Breast epithelium (tissue), 4 donors: ENCODE measurements around the gene CSNK2A1. TPM values are rescaled to one million over a fixed set of nuclear protein-coding genes. Genes with fewer than 3 reads are reported as not detected.
"Not testable (repeated sequence)": the region's sequence is repeated elsewhere in the genome, so short reads cannot be mapped to it uniquely, and the experiment has no call there.

ENCODE experiments used
- DNase-seq, 2 donors: peaks; one replicate each; pipeline ENCODE4 v3.0.0-alpha.2; 2019; ENCODE audit warnings: low spot score in 2 of 2
- H3K27ac ChIP-seq, 2 donors: fragments of 200-600 bp; sonication (generic) in 1 of 2; one replicate each; pipeline ENCODE4 v1.5.1; 2016 to 2019; ENCODE audit warnings: mild to moderate bottlenecking in 1 of 2
- H3K27me3 ChIP-seq, 2 donors: fragments of 200-600 bp; sonication (generic) in 1 of 2; one replicate each; pipeline versions ENCODE4 v1.5.1 to v1.6.0; 2017 to 2019; ENCODE audit warnings: control low read depth in 1 of 2, mild to moderate bottlenecking in 1 of 2
- H3K36me3 ChIP-seq: fragments of 200-600 bp; one replicate; pipeline ENCODE4 v1.5.1; 2019
- H3K4me1 ChIP-seq, 2 donors: fragments of 200-600 bp; sonication (generic); one replicate each; pipeline ENCODE4 v1.5.1; 2016 to 2019; ENCODE audit warnings: control low read depth in 1 of 2
- H3K4me3 ChIP-seq, 3 donors: fragments of 200-600 bp; sonication (generic); 1 replicate in 2 of 3; 2 replicates in 1 of 3; pipeline ENCODE4 v1.5.1; 2016 to 2019; ENCODE audit warnings: mild to moderate bottlenecking in 3 of 3, moderate library complexity in 2 of 3
- H3K9me3 ChIP-seq, 2 donors: fragments of 200-600 bp; sonication (generic) in 1 of 2; one replicate each; pipeline ENCODE4 v1.5.1; 2016 to 2019; ENCODE audit warnings: control low read depth in 1 of 2
- POLR2A ChIP-seq: fragments of 450-650 bp; IDR thresholded peaks from one replicate; pipeline ENCODE4 v1.6.1; 2016; ENCODE audit warnings: antibody characterized with exemption, mild to moderate bottlenecking, moderate library complexity
- POLR2AphosphoS5 ChIP-seq, 3 donors: sonication (generic); formaldehyde crosslinking; IDR thresholded peaks; one replicate each; pipeline ENCODE4 v1.6.1; 2017; ENCODE audit warnings: antibody characterized with exemption in 3 of 3
- intact Hi-C: fragments of 100-400 bp; cut with DNase I; formaldehyde crosslinking; loops from one replicate; pipeline ENCODE4 v1.15.1; 2023; ENCODE audit warnings: low total_unique reads
- total RNA-seq, 3 donors: library from RNA; depleted of rRNA; stranded (reverse); fragments of >200 nt; gene quantifications; one replicate each; pipeline ENCODE4 v1.1.0, GENCODE V29; 2016
- TF ChIP-seq, protein P1 (sequence below), 3 donors: fragments of 450-650 bp; IDR thresholded peaks; one replicate each; pipeline ENCODE4 v1.5.1; 2016 to 2017; ENCODE audit warnings: antibody characterized with exemption in 3 of 3, mild to moderate bottlenecking in 3 of 3, moderate library complexity in 3 of 3

Gene CSNK2A1
- total RNA-seq, 3 donors from 2014 or later: 55.0 to 90.9 (median 77.7) TPM

DNA sequence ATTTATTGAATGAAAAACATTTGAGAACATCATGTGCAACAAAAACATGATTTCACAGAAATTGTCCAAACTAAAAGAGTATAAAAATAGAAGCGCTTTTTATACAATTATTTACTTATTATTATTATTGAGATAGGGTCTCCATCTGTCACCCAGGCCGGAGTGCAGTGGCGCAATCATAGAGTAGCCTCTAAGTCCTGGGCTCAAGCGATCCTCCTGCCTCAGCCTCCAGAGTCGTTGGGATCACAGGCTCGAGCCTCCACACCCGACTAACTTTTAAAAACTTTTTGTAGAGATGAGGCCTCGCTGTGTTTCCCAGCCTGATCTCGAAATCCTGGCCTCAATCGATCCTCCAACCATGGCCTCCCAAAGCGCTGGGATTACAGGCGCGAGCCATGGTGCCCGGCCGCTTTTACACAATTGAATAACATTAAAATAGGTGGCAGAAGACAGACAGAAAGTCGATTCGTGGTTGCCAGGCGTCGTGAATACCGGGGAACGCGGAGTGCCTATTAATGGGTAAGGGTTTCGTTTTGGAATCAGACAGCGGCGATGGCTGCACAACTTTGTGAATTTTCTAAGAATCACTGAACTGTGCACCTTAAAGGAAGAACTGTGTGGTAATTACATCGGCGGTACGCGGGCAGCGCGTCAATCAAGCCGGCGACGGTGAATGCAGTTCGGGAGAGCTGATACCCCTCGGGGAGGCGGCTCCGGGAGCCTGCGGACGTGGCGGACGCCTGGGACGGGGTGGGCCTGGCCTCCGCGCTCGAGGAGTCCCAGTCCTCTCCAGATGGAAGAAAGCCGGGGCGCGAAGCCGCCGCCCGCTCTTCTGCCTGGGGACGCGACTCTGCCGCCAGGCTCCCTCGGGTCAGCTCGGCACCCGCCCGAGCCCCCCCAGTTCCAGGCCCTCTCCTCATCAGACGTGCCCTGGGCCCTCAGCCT, 82.1 kb downstream of the CSNK2A1 start:
- intact Hi-C loops: no loop called here
- Histone ChIP-seq H3K4me1 (no peaks in the 10 kb centered on the region), H3K36me3 (no peaks in the 10 kb centered on the region), H3K4me3 (peak overlapping the region; percentile 73 to 96 (median 91)), H3K9me3 (no peaks in the 10 kb centered on the region), H3K27ac (peak overlapping the region; percentile 90 to 94), H3K27me3 (no peaks in the 10 kb centered on the region)
- TF ChIP-seq POLR2A: no peak
- no peak for TF ChIP-seq POLR2AphosphoS5 (IDR thresholded peaks at IDR 0.05)
- TF ChIP-seq, protein P1, sequence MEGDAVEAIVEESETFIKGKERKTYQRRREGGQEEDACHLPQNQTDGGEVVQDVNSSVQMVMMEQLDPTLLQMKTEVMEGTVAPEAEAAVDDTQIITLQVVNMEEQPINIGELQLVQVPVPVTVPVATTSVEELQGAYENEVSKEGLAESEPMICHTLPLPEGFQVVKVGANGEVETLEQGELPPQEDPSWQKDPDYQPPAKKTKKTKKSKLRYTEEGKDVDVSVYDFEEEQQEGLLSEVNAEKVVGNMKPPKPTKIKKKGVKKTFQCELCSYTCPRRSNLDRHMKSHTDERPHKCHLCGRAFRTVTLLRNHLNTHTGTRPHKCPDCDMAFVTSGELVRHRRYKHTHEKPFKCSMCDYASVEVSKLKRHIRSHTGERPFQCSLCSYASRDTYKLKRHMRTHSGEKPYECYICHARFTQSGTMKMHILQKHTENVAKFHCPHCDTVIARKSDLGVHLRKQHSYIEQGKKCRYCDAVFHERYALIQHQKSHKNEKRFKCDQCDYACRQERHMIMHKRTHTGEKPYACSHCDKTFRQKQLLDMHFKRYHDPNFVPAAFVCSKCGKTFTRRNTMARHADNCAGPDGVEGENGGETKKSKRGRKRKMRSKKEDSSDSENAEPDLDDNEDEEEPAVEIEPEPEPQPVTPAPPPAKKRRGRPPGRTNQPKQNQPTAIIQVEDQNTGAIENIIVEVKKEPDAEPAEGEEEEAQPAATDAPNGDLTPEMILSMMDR (IDR thresholded peaks at IDR 0.05): no peak
- DNase-seq: no peak

DNA sequence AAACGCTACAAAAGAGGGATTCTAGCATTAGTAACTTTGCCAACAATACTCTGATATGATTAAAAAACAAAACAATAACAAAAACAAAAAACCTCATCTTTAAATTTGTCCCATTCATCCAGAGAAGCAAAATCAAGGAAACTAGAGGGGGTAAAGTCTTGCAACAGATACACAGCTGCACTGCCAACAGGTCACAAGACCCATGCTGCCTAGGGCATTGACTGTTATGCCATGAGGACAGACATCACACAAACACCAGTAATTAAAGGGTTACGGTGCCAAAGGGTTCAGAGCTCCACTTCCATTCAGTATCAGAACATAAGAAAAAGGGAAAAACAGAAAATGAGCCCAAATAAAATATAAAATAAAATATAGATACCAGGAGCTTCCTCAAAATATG, 82.9 kb downstream of the CSNK2A1 start:
- Histone ChIP-seq H3K36me3 (no peaks in the 10 kb centered on the region), H3K27ac (peak overlapping the region in 1 of 2 donors; percentile 13), H3K4me3 (peak overlapping the region; percentile 14 to 91 (median 73)), H3K27me3 (no peaks in the 10 kb centered on the region), H3K4me1 (no peaks in the 10 kb centered on the region), H3K9me3 (no peaks in the 10 kb centered on the region)
- TF ChIP-seq POLR2AphosphoS5 (IDR thresholded peaks at IDR 0.05): peak in 1 of 3 donors; percentile 19
- TF ChIP-seq POLR2A: no peak
- TF ChIP-seq, protein P1 (IDR thresholded peaks at IDR 0.05): no peak
- peak in 1 of 2 donors; percentile 37 for DNase-seq
- intact Hi-C loops: no loop called here

DNA sequence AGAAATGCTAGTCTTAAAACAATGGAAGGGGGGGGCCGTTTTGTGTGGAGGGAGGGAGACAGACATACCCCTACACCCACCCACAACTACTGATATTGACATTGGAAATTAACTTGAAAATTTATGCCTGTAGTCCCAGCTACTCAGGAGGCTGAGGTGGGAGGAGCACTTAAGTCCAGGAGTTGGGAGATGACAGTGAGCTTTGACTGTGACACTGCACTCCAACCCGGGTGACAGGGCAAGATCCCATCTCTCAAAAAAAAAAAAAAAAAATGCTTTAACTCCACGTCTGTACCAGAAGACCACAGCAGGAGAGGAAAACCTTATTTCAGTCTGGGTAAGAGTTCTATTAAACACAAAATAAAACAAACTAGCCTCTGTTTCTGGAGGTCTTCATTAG, 83.4 kb downstream of the CSNK2A1 start:
- intact Hi-C loops: no loop called here
- no peaks in the 10 kb centered on the region for H3K4me1 ChIP-seq
- H3K36me3 ChIP-seq: no peaks in the 10 kb centered on the region
- H3K4me3 ChIP-seq: no peak overlapping the region
- no peak for DNase-seq
- H3K9me3 ChIP-seq: no peaks in the 10 kb centered on the region
- no peak overlapping the region for H3K27ac ChIP-seq
- no peaks in the 10 kb centered on the region for H3K27me3 ChIP-seq
- TF ChIP-seq, protein P1 (IDR thresholded peaks at IDR 0.05): no peak
- TF ChIP-seq POLR2AphosphoS5 (IDR thresholded peaks at IDR 0.05) (no peak), POLR2A (no peak)

DNA sequence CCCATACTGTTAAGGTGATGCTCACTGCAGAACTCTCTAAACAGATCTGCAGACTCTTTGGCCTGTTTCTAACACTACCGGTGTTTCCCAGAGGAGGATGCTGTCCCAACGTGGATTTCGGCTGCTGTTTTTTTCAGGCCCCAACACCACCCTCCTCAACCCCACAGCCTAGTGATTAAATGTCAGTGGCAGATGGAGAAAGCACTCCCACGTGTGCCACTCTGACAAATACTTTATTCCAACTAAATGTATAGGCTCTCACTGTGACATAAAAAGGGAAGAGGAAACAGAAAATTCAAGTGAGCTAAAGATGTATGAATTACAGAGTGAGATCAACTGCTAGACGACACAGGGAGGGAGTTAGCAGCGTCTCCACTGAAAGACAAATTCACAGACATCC, 84.8 kb downstream of the CSNK2A1 start:
- intact Hi-C loops: no loop called here
- Histone ChIP-seq H3K9me3 (no peaks in the 10 kb centered on the region), H3K36me3 (no peaks in the 10 kb centered on the region), H3K27ac (no peak overlapping the region), H3K4me3 (no peak overlapping the region), H3K4me1 (no peaks in the 10 kb centered on the region), H3K27me3 (no peaks in the 10 kb centered on the region)
- TF ChIP-seq, protein P1 (IDR thresholded peaks at IDR 0.05): no peak
- TF ChIP-seq POLR2AphosphoS5 (IDR thresholded peaks at IDR 0.05) (no peak), POLR2A (no peak)
- no peak for DNase-seq

DNA sequence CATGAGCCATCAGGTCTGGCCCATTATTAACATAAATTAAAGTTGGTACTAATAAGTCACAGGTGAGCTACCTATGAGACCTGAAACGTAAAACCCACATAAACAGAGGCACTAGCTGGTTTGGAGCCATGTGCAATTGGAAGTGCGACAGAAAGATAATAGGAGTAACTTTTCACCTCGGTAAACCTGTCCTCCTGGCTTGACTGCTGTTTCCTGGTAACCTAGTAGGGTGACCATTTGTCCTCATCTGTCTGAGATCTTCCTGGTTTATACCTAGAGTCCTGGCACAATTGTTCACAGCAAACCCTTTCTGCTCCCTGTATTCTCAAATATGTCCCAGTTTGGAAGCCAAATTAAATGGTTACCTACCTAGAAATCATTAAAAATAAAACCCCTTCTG, 88.6 kb downstream of the CSNK2A1 start:
- H3K4me1 ChIP-seq: no peaks in the 10 kb centered on the region
- H3K36me3 ChIP-seq: no peaks in the 10 kb centered on the region
- intact Hi-C loops: no loop called here
- H3K27me3 ChIP-seq: no peaks in the 10 kb centered on the region
- H3K4me3 ChIP-seq: no peak overlapping the region
- H3K9me3 ChIP-seq: no peaks in the 10 kb centered on the region
- H3K27ac ChIP-seq: peak overlapping the region; percentile 46 to 55
- no peak for TF ChIP-seq POLR2AphosphoS5 (IDR thresholded peaks at IDR 0.05)
- TF ChIP-seq, protein P1 (IDR thresholded peaks at IDR 0.05): no peak
- TF ChIP-seq POLR2A: no peak
- no peak for DNase-seq

DNA sequence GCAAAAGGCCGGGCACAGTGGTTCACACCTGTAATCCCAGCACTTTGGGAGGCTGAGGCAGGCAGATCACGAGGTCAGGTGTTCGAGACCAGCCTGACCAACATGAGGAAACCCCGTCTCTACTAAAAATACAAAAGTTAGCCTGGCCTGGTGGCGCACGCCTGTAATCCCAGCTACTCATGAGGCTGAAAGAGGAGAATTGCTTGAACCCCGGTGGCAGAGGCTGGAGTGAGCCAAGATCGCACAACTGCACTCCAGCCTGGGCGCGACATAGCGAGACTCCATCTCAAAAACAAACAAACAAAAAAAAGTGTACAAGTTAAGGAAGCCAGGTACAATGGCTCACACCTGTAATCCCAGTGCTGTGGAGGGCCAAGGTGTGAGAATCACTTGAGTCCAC, 91.6 kb downstream of the CSNK2A1 start:
- not testable (repeated sequence) for H3K27me3 ChIP-seq, H3K36me3 ChIP-seq

More for the DNA sequence above, 91.6 kb downstream of the CSNK2A1 start:
- DNase-seq, H3K27ac ChIP-seq, H3K4me1 ChIP-seq, H3K4me3 ChIP-seq, H3K9me3 ChIP-seq, intact Hi-C loops: not testable (repeated sequence)
